ENCODE data around the gene REEP3. TPM values are rescaled to one million over a fixed set of nuclear protein-coding genes. Genes with fewer than 3 reads are reported as not detected.

REEP3 gene
- total and polyA plus RNA-seq, 7 donors, result 6.5 to 18.4 (median 16.1) TPM

GRCh38 chr10:63673246-63673645 lies 152.0 kb downstream of the REEP3 start:
- Histone ChIP-seq H3K4me3 (no peak overlapping the region), H3K9me3 (no peaks in the 10 kb centered on the region), H3K4me1 (peaks cover 10% of the 10 kb centered on the region), H3K27me3 (ENCODE audit: insufficient read depth in 3 of 3, low read length in 2 of 3) (no peaks in the 10 kb centered on the region), H3K27ac (no peak overlapping the region), H3K36me3 (ENCODE audit: insufficient read depth in 1 of 2, low read depth in 1 of 2) (no peaks in the 10 kb centered on the region)
- 70 to 95% (median 77%) methylated on average over 7 of the region's 7 CpGs for WGBS, 3 donors
- intact Hi-C loops (cut with DNase I), result no loop called here
- no peak for TF ChIP-seq CTCF (IDR thresholded peaks at IDR 0.05)
- no peak for DNase-seq
- no peak for ATAC-seq

- TF ChIP-seq CTCF (IDR thresholded peaks at IDR 0.05), result no peak
- ATAC-seq (no peak), DNase-seq (no peak)
- H3K27ac ChIP-seq, result no peak overlapping the region
- H3K4me1 ChIP-seq, result peaks cover 10% of the 10 kb centered on the region
- no peaks in the 10 kb centered on the region for H3K36me3 ChIP-seq (ENCODE audit: insufficient read depth in 1 of 2, low read depth in 1 of 2)
- H3K9me3 ChIP-seq, result no peaks in the 10 kb centered on the region
- intact Hi-C loops (cut with DNase I), result no loop called here
- no peaks in the 10 kb centered on the region for H3K27me3 ChIP-seq (ENCODE audit: insufficient read depth in 3 of 3, low read length in 2 of 3)
- H3K4me3 ChIP-seq, result no peak overlapping the region
Observed at GRCh38 chr10:63673846-63674245, 152.6 kb downstream of the REEP3 start.

Other genes starting within 250 kb of the REEP3 start
- 10 to 100 TPM; 23.3 to 74.4 (median 30.3) TPM for gene JMJD1C, start 55.4 kb upstream of the REEP3 start, total RNA-seq
- 10 to 100 TPM; 17.5 to 35.6 (median 17.7) TPM for gene JMJD1C, start 55.4 kb upstream of the REEP3 start, polyA plus RNA-seq

All from psoas muscle (tissue), 8 donors.